Thyroid gland (tissue), 4 donors: ENCODE measurements around the gene TAS2R16. TPM values are rescaled to one million over a fixed set of nuclear protein-coding genes. Genes with fewer than 3 reads are reported as not detected.

ENCODE experiments used
- DNase-seq, 2 donors: peaks; one replicate each; pipeline ENCODE4 v3.0.0-alpha.2; 2019
- H3K27ac ChIP-seq, 3 donors: fragments of 200-600 bp; sonication (generic); 1 replicate in 2 of 3; 2 replicates in 1 of 3; pipeline ENCODE4 v1.5.1; 2016 to 2019; ENCODE audit warnings: mild to moderate bottlenecking in 1 of 3, moderate library complexity in 1 of 3
- H3K27me3 ChIP-seq: fragments of 200-600 bp; sonication (generic); one replicate; pipeline ENCODE4 v1.5.1; 2019
- H3K36me3 ChIP-seq, 2 donors: fragments of 200-600 bp; sonication (generic); one replicate each; pipeline ENCODE4 v1.5.1; 2016 to 2019
- H3K4me1 ChIP-seq, 2 donors: fragments of 200-600 bp; sonication (generic); one replicate each; pipeline ENCODE4 v1.5.1; 2017 to 2019
- H3K4me3 ChIP-seq, 3 donors: fragments of 200-600 bp; sonication (generic); replicated peaks in 1 of 3; 1 replicate in 2 of 3; 2 replicates in 1 of 3; pipeline ENCODE4 v1.5.1; 2016; ENCODE audit warnings: mild to moderate bottlenecking in 1 of 3
- H3K9me3 ChIP-seq: fragments of 200-600 bp; sonication (generic); one replicate; pipeline ENCODE4 v1.5.1; 2017
- CTCF ChIP-seq, 6 experiments: fragments of 200-600 bp in 3 of 6; fragments of 450-650 bp in 3 of 6; sonication (generic) in 3 of 6; IDR thresholded peaks; one replicate each; pipeline ENCODE4 v1.5.1; 2016 to 2019; ENCODE audit warnings: antibody characterized with exemption in 6 of 6, mild to moderate bottlenecking in 2 of 6, inconsistent platforms in 1 of 6, moderate library complexity in 1 of 6
- POLR2A ChIP-seq, 2 donors: fragments of 450-650 bp; IDR thresholded peaks; one replicate each; pipeline ENCODE4 v1.6.1; 2017; ENCODE audit warnings: antibody characterized with exemption in 2 of 2, mild to moderate bottlenecking in 2 of 2, moderate library complexity in 1 of 2
- WGBS, 2 donors: methylation state at CpG; one replicate each; pipeline ENCODE4 v1.1.5; 2017; 5-methylcytosine and 5-hydroxymethylcytosine counted together
- intact Hi-C: fragments of 100-400 bp; cut with DNase I; formaldehyde crosslinking; loops from one replicate; pipeline ENCODE4 v1.15.1; 2023
- total RNA-seq, 4 donors: library from RNA; depleted of rRNA; stranded (reverse); fragments of >200 nt; gene quantifications; one replicate each; pipeline ENCODE4 v1.2.3, GENCODE V29; 2016

TAS2R16 gene
- not detected for total RNA-seq

GRCh38 chr7:122995600-122995999, at the start of gene TAS2R16:
Gene TAS2R16, minus strand, starts transcription at chr7:122995700. Its CDS starts 66 bp downstream, at chr7:122995634.
- Histone ChIP-seq H3K9me3 (no peaks in the 10 kb centered on the region), H3K27ac (no peak within 1 kb of the TSS), H3K4me3 (no peak within 1 kb of the TSS), H3K27me3 (no peaks in the 10 kb centered on the region), H3K36me3 (no peaks in the 10 kb centered on the region), H3K4me1 (no peaks in the 10 kb centered on the region)
- intact Hi-C loops = no loop called here
- TF ChIP-seq POLR2A (IDR thresholded peaks at IDR 0.05) (no peak), CTCF (IDR thresholded peaks at IDR 0.05) (no peak)
- DNase-seq = no peak

GRCh38 chr7:123043642-123044041, 48.1 kb upstream of the TAS2R16 start:
- Histone ChIP-seq H3K4me1 (no peaks in the 10 kb centered on the region), H3K9me3 (no peaks in the 10 kb centered on the region), H3K27me3 (no peaks in the 10 kb centered on the region), H3K27ac (no peak overlapping the region), H3K4me3 (no peak overlapping the region), H3K36me3 (no peaks in the 10 kb centered on the region)
- TF ChIP-seq POLR2A (IDR thresholded peaks at IDR 0.05) = no peak
- TF ChIP-seq CTCF (IDR thresholded peaks at IDR 0.05) = no peak
- intact Hi-C loops = no loop called here
- DNase-seq = no peak

- DNase-seq = no peak
- Histone ChIP-seq H3K27me3 (no peaks in the 10 kb centered on the region), H3K27ac (no peak overlapping the region), H3K4me1 (no peaks in the 10 kb centered on the region), H3K9me3 (no peaks in the 10 kb centered on the region), H3K36me3 (no peaks in the 10 kb centered on the region), H3K4me3 (no peak overlapping the region)
- 75 to 77% methylated on average over 1 of the region's 1 CpG for WGBS, 2 donors
- TF ChIP-seq CTCF (IDR thresholded peaks at IDR 0.05) (no peak), POLR2A (IDR thresholded peaks at IDR 0.05) (no peak)
- intact Hi-C loops = no loop called here
Measured at GRCh38 chr7:123041101-123041500, 45.6 kb upstream of the TAS2R16 start.

- Histone ChIP-seq H3K36me3 (no peaks in the 10 kb centered on the region), H3K27ac (no peak overlapping the region), H3K4me1 (no peaks in the 10 kb centered on the region), H3K9me3 (no peaks in the 10 kb centered on the region), H3K4me3 (no peak overlapping the region), H3K27me3 (no peaks in the 10 kb centered on the region)
- intact Hi-C loops = no loop called here
- no peak for TF ChIP-seq CTCF (IDR thresholded peaks at IDR 0.05)
- TF ChIP-seq POLR2A (IDR thresholded peaks at IDR 0.05) = no peak
- WGBS, 2 donors = 29 to 38% methylated on average over 3 of the region's 3 CpGs
- DNase-seq = no peak
Measured at GRCh38 chr7:123039269-123039668, 43.8 kb upstream of the TAS2R16 start.

GRCh38 chr7:123034106-123034505, 38.6 kb upstream of the TAS2R16 start:
- H3K9me3 ChIP-seq = no peaks in the 10 kb centered on the region
- intact Hi-C loops = no loop called here
- H3K27me3 ChIP-seq = no peaks in the 10 kb centered on the region
- H3K27ac ChIP-seq = no peak overlapping the region
- DNase-seq = no peak
- WGBS, 2 donors = 85 to 92% methylated on average over 1 of the region's 1 CpG
- H3K4me3 ChIP-seq = no peak overlapping the region
- no peaks in the 10 kb centered on the region for H3K4me1 ChIP-seq
- H3K36me3 ChIP-seq = no peaks in the 10 kb centered on the region
- TF ChIP-seq CTCF (IDR thresholded peaks at IDR 0.05) = no peak
- no peak for TF ChIP-seq POLR2A (IDR thresholded peaks at IDR 0.05)
